ENCODE measurements around the gene MYO3B.
A peak's percentile ranks its signal among the peaks of the same experiment; 100 is the strongest.

MYO3B gene

DNA sequence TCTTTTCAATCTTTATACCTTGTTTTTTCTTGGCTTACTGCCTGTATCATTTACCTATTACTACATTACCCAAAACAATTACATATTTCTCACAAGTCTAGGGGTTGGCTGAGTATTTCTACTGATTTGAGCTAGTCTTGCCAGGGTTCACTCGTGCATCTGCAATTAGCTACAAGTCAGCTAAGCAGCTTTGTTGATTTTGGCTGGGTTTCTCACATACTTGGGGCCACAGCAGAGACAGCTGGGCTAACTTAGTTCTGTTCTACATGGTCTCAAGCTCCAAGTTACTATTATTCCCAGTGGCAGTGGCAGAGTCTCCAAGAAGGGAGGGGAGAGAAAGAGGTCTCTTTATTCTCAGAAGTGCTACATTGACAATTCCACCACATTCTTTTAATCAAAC lies 482.5 kb downstream of the MYO3B start:
- Histone ChIP-seq H3K27ac (ENCODE audit: extremely low read depth, low read depth, low read length) (no peak overlapping the region), H3K9me3 (ENCODE audit: control insufficient read depth, insufficient read depth, low read depth, low read length) (no peaks in the 10 kb centered on the region), H3K4me3 (ENCODE audit: low read depth, low read length) (no peak overlapping the region), H3K4me1 (ENCODE audit: control insufficient read depth, insufficient read depth, low read length) (no peaks in the 10 kb centered on the region), H3K36me3 (ENCODE audit: control insufficient read depth in 2 of 2, insufficient read depth in 1 of 2, low read length in 2 of 2) (no peaks in the 10 kb centered on the region)
- ChIA-PET CTCF (no interaction called here), POLR2A (no interaction called here)
- peak; percentile 35; the same call in 1 of the 2 replicates for TF ChIP-seq ZBTB17 (tag by site-specific recombination; IDR thresholded peaks at IDR 0.05)
- TF ChIP-seq ZNF677 (tag by site-specific recombination; IDR thresholded peaks at IDR 0.05), result peak; percentile 99
- peak; percentile 23; the same call in 1 of the 2 replicates for TF ChIP-seq GLIS1 (tag by site-specific recombination; IDR thresholded peaks at IDR 0.05)
- TF ChIP-seq, protein P1, sequence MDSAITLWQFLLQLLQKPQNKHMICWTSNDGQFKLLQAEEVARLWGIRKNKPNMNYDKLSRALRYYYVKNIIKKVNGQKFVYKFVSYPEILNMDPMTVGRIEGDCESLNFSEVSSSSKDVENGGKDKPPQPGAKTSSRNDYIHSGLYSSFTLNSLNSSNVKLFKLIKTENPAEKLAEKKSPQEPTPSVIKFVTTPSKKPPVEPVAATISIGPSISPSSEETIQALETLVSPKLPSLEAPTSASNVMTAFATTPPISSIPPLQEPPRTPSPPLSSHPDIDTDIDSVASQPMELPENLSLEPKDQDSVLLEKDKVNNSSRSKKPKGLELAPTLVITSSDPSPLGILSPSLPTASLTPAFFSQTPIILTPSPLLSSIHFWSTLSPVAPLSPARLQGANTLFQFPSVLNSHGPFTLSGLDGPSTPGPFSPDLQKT (IDR thresholded peaks at IDR 0.05; ENCODE audit: borderline replicate concordance, low read depth, low read length), result no peak
- no peak for TF ChIP-seq HOXC10 (CRISPR knock-in tag; IDR thresholded peaks at IDR 0.05)

DNA sequence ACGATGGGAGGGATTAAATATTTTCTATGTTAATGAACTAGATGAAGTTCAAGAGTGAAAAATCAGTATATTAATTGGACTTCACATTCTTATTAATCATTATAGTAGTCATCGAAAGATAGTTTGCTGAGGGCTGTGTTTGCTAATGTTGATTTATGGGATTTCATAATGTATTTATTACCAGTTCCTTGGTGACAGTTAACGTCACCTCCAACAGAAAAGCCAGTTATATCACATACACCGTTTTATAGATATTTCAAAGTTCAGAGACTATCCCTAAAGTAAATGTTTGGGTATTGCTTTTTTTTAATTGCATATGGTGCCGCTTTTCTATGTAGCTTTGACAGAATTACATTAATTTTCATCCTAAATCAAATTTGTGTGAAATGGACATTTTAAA lies 487.8 kb downstream of the MYO3B start:
- no peak overlapping the region for H3K27ac ChIP-seq (ENCODE audit: extremely low read depth, low read depth, low read length)
- H3K4me1 ChIP-seq (ENCODE audit: control insufficient read depth, insufficient read depth, low read length), result no peaks in the 10 kb centered on the region
- POLR2A ChIA-PET, result no interaction called here
- CTCF ChIA-PET, result no interaction called here
- H3K4me3 ChIP-seq (ENCODE audit: low read depth, low read length), result no peak overlapping the region
- TF ChIP-seq ZNF132 (tag by site-specific recombination; IDR thresholded peaks at IDR 0.05; ENCODE audit: borderline replicate concordance) (no peak), HOXD13 (CRISPR knock-in tag; IDR thresholded peaks at IDR 0.05; ENCODE audit: borderline replicate concordance) (no peak), ZNF544 (tag by site-specific recombination; IDR thresholded peaks at IDR 0.05) (no peak), ZNF837 (tag by site-specific recombination; IDR thresholded peaks at IDR 0.05) (no peak), ZNF654 (tag by site-specific recombination; IDR thresholded peaks at IDR 0.05; ENCODE audit: low read depth) (no peak), HOXC10 (CRISPR knock-in tag; IDR thresholded peaks at IDR 0.05) (no peak)
- TF ChIP-seq, protein P2, sequence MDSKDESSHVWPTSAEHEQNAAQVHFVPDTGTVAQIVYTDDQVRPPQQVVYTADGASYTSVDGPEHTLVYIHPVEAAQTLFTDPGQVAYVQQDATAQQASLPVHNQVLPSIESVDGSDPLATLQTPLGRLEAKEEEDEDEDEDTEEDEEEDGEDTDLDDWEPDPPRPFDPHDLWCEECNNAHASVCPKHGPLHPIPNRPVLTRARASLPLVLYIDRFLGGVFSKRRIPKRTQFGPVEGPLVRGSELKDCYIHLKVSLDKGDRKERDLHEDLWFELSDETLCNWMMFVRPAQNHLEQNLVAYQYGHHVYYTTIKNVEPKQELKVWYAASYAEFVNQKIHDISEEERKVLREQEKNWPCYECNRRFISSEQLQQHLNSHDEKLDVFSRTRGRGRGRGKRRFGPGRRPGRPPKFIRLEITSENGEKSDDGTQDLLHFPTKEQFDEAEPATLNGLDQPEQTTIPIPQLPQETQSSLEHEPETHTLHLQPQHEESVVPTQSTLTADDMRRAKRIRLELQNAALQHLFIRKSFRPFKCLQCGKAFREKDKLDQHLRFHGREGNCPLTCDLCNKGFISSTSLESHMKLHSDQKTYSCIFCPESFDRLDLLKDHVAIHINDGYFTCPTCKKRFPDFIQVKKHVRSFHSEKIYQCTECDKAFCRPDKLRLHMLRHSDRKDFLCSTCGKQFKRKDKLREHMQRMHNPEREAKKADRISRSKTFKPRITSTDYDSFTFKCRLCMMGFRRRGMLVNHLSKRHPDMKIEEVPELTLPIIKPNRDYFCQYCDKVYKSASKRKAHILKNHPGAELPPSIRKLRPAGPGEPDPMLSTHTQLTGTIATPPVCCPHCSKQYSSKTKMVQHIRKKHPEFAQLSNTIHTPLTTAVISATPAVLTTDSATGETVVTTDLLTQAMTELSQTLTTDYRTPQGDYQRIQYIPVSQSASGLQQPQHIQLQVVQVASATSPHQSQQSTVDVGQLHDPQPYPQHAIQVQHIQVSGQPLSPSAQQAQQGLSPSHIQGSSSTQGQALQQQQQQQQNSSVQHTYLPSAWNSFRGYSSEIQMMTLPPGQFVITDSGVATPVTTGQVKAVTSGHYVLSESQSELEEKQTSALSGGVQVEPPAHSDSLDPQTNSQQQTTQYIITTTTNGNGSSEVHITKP (tag by site-specific recombination; IDR thresholded peaks at IDR 0.05), result no peak
- H3K9me3 ChIP-seq (ENCODE audit: control insufficient read depth, insufficient read depth, low read depth, low read length), result no peaks in the 10 kb centered on the region
- H3K36me3 ChIP-seq (ENCODE audit: control insufficient read depth in 2 of 2, insufficient read depth in 1 of 2, low read length in 2 of 2), result no peaks in the 10 kb centered on the region

DNA sequence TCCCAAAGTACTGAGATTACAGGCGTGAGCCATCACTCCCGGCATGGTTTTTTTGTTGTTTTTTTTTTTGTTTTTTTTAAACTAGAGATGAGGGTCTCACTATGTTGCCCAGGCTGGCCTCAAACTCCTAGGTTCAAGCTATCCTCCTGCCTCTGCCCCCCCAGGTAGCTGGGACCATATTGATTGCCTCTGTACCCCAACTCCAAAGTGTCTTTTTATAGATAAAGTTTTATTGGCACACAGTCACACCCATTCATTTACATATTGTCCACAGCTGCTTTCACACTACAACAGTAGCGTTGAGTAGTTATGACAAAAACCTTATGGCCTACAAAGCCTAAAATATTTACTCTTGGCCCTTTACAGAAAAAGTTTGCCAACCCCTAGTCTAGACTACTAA lies 492.0 kb downstream of the MYO3B start:
- Histone ChIP-seq H3K27ac (ENCODE audit: extremely low read depth, low read depth, low read length) (no peak overlapping the region), H3K4me1 (ENCODE audit: control insufficient read depth, insufficient read depth, low read length) (no peaks in the 10 kb centered on the region), H3K36me3 (ENCODE audit: control insufficient read depth in 2 of 2, insufficient read depth in 1 of 2, low read length in 2 of 2) (no peaks in the 10 kb centered on the region), H3K9me3 (ENCODE audit: control insufficient read depth, insufficient read depth, low read depth, low read length) (no peaks in the 10 kb centered on the region), H3K4me3 (ENCODE audit: low read depth, low read length) (no peak overlapping the region)
- ChIA-PET CTCF (interaction anchor here (0.7 kb wide), 1 partner anchor 107 kb away, joined by 3 read pairs; no protein-coding TSS in a partner anchor), POLR2A (no interaction called here)
- TF ChIP-seq ZSCAN30 (tag by site-specific recombination; IDR thresholded peaks at IDR 0.05), result no peak
- no peak for TF ChIP-seq ZNF600 (tag by site-specific recombination; IDR thresholded peaks at IDR 0.05)
- TF ChIP-seq SCRT2 (tag by site-specific recombination; IDR thresholded peaks at IDR 0.05), result no peak
- no peak for TF ChIP-seq ZNF138 (tag by site-specific recombination; IDR thresholded peaks at IDR 0.05; ENCODE audit: borderline replicate concordance)
- TF ChIP-seq ZNF174 (tag by site-specific recombination; IDR thresholded peaks at IDR 0.05), result no peak
- TF ChIP-seq, protein P3, sequence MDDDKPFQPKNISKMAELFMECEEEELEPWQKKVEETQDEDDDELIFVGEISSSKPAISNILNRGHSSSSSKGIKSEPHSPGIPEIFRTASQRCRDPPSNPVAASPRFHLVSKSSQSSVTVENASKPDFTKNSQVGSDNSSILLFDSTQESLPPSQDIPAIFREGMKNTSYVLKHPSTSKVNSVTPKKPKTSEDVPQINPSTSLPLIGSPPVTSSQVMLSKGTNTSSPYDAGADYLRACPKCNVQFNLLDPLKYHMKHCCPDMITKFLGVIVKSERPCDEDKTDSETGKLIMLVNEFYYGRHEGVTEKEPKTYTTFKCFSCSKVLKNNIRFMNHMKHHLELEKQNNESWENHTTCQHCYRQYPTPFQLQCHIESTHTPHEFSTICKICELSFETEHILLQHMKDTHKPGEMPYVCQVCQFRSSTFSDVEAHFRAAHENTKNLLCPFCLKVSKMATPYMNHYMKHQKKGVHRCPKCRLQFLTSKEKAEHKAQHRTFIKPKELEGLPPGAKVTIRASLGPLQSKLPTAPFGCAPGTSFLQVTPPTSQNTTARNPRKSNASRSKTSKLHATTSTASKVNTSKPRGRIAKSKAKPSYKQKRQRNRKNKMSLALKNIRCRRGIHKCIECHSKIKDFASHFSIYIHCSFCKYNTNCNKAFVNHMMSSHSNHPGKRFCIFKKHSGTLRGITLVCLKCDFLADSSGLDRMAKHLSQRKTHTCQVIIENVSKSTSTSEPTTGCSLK (tag by site-specific recombination; IDR thresholded peaks at IDR 0.05), result no peak
- no peak for TF ChIP-seq HOXD13 (CRISPR knock-in tag; IDR thresholded peaks at IDR 0.05; ENCODE audit: borderline replicate concordance)
- no peak for TF ChIP-seq TCF7L2 (IDR thresholded peaks at IDR 0.05; ENCODE audit: borderline replicate concordance, low read depth, low read length)
- no peak for TF ChIP-seq ZNF670 (tag by site-specific recombination; IDR thresholded peaks at IDR 0.05; ENCODE audit: low read depth)
- TF ChIP-seq GFI1B (tag by site-specific recombination; IDR thresholded peaks at IDR 0.05), result no peak
- TF ChIP-seq ZNF791 (tag by site-specific recombination; IDR thresholded peaks at IDR 0.05), result no peak
- no peak for TF ChIP-seq ZNF184 (tag by site-specific recombination; IDR thresholded peaks at IDR 0.05)
- TF ChIP-seq ZNF830 (tag by site-specific recombination; IDR thresholded peaks at IDR 0.05; ENCODE audit: low read depth), result no peak
- TF ChIP-seq ZNF274 (IDR thresholded peaks at IDR 0.05; ENCODE audit: low read length), result no peak
- TF ChIP-seq ZNF274 (tag by site-specific recombination; IDR thresholded peaks at IDR 0.05; ENCODE audit: borderline replicate concordance), result no peak
- no peak for TF ChIP-seq REPIN1 (tag by site-specific recombination; IDR thresholded peaks at IDR 0.05; ENCODE audit: low read depth)
- no peak for TF ChIP-seq ZBTB8A (tag by site-specific recombination; IDR thresholded peaks at IDR 0.05)
- no peak for TF ChIP-seq PRDM1 (tag by site-specific recombination; IDR thresholded peaks at IDR 0.05)

Data from HEK293 (cell line).